Endothelial cell of umbilical vein (primary cell): ENCODE data around the gene ANKS1B. TPM values are rescaled to one million over a fixed set of nuclear protein-coding genes. Genes with fewer than 3 reads are reported as not detected.

ENCODE experiments used
- BruUV-seq: library from RNA; stranded (reverse); fragments of 400-500 nt; replicated peaks from 2 replicates; lab custom pipeline; 2021; lab: Mats Ljungman, UMichigan
- CTCF ChIA-PET: fragments of 300-600, 350-600 bp; sonication (Branson Sonifier 250); formaldehyde crosslinking; loops from one replicate; lab custom pipeline; 2021; ENCODE audit warnings: antibody characterized with exemption, inconsistent platforms; lab: Charles Lee
- POLR2A ChIA-PET: fragments of 300-600, 350-600 bp; sonication (Branson Sonifier 250); formaldehyde crosslinking; loops from one replicate; lab custom pipeline; 2021; ENCODE audit warnings: antibody characterized with exemption, inconsistent platforms; lab: Charles Lee
- DNase-seq: peaks from one replicate; pipeline ENCODE4 v3.0.0-alpha.2; 2011; ENCODE audit warnings: low read depth, low spot score
- FAIRE-seq: peaks from 2 replicates; lab custom pipeline; 2011; peaks lifted over from hg19 to GRCh38; lab: Jason Lieb, UNC
- H2AFZ ChIP-seq: 2 replicates; pipeline ENCODE4 v1.6.0; 2012; ENCODE audit warnings: low read depth, low read length, control low read depth, inconsistent platforms
- H3K27ac ChIP-seq: 2 replicates; pipeline ENCODE4 v1.5.1; 2011; ENCODE audit warnings: low read depth, mild to moderate bottlenecking, control low read depth, low read length, moderate library complexity; ENCODE audit not compliant: insufficient read depth
- H3K27me3 ChIP-seq, 2 experiments: 2 replicates each; pipeline versions ENCODE4 v1.6.0 to v1.6.1; 2011; ENCODE audit warnings: low read length in 2 of 2, mixed read lengths in 1 of 2; ENCODE audit not compliant: control insufficient read depth in 2 of 2, insufficient read depth in 2 of 2
- H3K36me3 ChIP-seq, 2 experiments: 2 replicates in 1 of 2; 3 replicates in 1 of 2; pipeline ENCODE4 v1.5.1; 2011; ENCODE audit warnings: low read length in 2 of 2, mild to moderate bottlenecking in 1 of 2, moderate library complexity in 1 of 2; ENCODE audit not compliant: control insufficient read depth in 2 of 2, insufficient read depth in 2 of 2; ENCODE audit errors: extremely low read depth in 1 of 2
- H3K4me1 ChIP-seq: 3 replicates; pipeline ENCODE4 v1.5.1; 2011; ENCODE audit warnings: mild to moderate bottlenecking, low read length; ENCODE audit not compliant: control insufficient read depth, insufficient read depth; ENCODE audit errors: extremely low read depth
- H3K4me2 ChIP-seq: 2 replicates; pipeline ENCODE4 v1.6.1; 2011; ENCODE audit warnings: low read length, control low read depth, mixed read lengths; ENCODE audit not compliant: insufficient read depth
- H3K4me3 ChIP-seq, 3 experiments: fragments of 200-600 bp in 1 of 3; sonication (generic), shearing (Covaris generic) in 1 of 3; replicated peaks in 1 of 3; 2 replicates each; pipeline ENCODE4 v1.5.1; 2011 to 2016; ENCODE audit warnings: control low read depth in 3 of 3, low read length in 3 of 3, mild to moderate bottlenecking in 2 of 3, inconsistent platforms in 1 of 3, low read depth in 1 of 3, moderate library complexity in 1 of 3; ENCODE audit not compliant: insufficient read depth in 1 of 3
- H3K79me2 ChIP-seq: 2 replicates; pipeline ENCODE4 v1.6.0; 2012; ENCODE audit warnings: low read length, inconsistent platforms; ENCODE audit not compliant: control insufficient read depth, insufficient read depth
- H3K9ac ChIP-seq: replicated peaks from 2 replicates; pipeline ENCODE3; 2011; ENCODE audit warnings: low read length, control low read depth; ENCODE audit not compliant: insufficient read depth; ENCODE audit errors: extremely low read depth
- H3K9me1 ChIP-seq: replicated peaks from 3 replicates; pipeline ENCODE4 v1.6.0; 2011; ENCODE audit warnings: mild to moderate bottlenecking, low read length; ENCODE audit not compliant: control insufficient read depth, insufficient read depth; ENCODE audit errors: extremely low read depth
- H3K9me3 ChIP-seq: replicated peaks from 2 replicates; pipeline ENCODE4 v1.5.1; 2012; ENCODE audit warnings: low read length, inconsistent platforms; ENCODE audit not compliant: control insufficient read depth, insufficient read depth
- H4K20me1 ChIP-seq: replicated peaks from 2 replicates; pipeline ENCODE3; 2011; ENCODE audit warnings: mild to moderate bottlenecking, low read length; ENCODE audit not compliant: control insufficient read depth, insufficient read depth; ENCODE audit errors: extremely low read depth
- EZH2 ChIP-seq: IDR thresholded peaks from 2 replicates; pipeline ENCODE4 v1.6.1; 2012; ENCODE audit warnings: borderline replicate concordance, low read depth, mild to moderate bottlenecking, moderate library complexity, low read length, inconsistent platforms; ENCODE audit not compliant: severe bottlenecking
- FOS ChIP-seq: IDR thresholded peaks from 2 replicates; pipeline ENCODE4 v1.6.1; 2011; ENCODE audit warnings: mild to moderate bottlenecking, low read length, moderate library complexity, borderline replicate concordance; ENCODE audit not compliant: insufficient read depth
- GATA2 ChIP-seq: IDR thresholded peaks from 2 replicates; pipeline ENCODE4 v1.7.0; 2011; ENCODE audit warnings: low read depth, mild to moderate bottlenecking, moderate library complexity, mixed read lengths, low read length; ENCODE audit not compliant: insufficient read length, insufficient read depth
- JUN ChIP-seq: IDR thresholded peaks from 2 replicates; pipeline ENCODE4 v1.6.1; 2011; ENCODE audit warnings: borderline replicate concordance, low read depth; ENCODE audit not compliant: insufficient read length, insufficient read depth
- MYC ChIP-seq: IDR thresholded peaks from one replicate; pipeline ENCODE4 v1.6.1; 2011; ENCODE audit warnings: mild to moderate bottlenecking, low read depth, low read length
- POLR2A ChIP-seq: IDR thresholded peaks from 2 replicates; pipeline ENCODE4 v1.6.1; 2012; ENCODE audit warnings: low read depth, mild to moderate bottlenecking, control low read depth, low read length
- POLR2AphosphoS5 ChIP-seq: IDR thresholded peaks from 2 replicates; pipeline ENCODE4 v1.6.1; 2012; ENCODE audit warnings: low read depth, mild to moderate bottlenecking, control low read depth, low read length, moderate library complexity; ENCODE audit not compliant: insufficient read depth
- dilution Hi-C: fragments of 300-500 bp; cut with MboI; formaldehyde crosslinking; loops from one replicate; pipeline ENCODE4 v1.15.0; 2019; ENCODE audit warnings: low sequenced_read_pairs; ENCODE audit not compliant: extremely low pct_ligation_motif_present
- intact Hi-C: fragments of 100-400 bp; cut with micrococcal nuclease; formaldehyde crosslinking; loops from one replicate; pipeline ENCODE4 v1.10.0; 2022
- polyA plus RNA-seq, 4 experiments: library from polyadenylated mRNA; depleted of rRNA in 3 of 4; stranded (reverse) in 3 of 4; unstranded in 1 of 4; fragments of >200 nt; gene quantifications; 2 replicates each; pipeline versions ENCODE4 v1.2.1 to v1.2.3, GENCODE V29; 2011 to 2012; ENCODE audit warnings: missing spikeins in 1 of 4
- total RNA-seq: library from RNA; stranded (reverse); gene quantifications from 2 replicates; pipeline ENCODE4 v1.2.3, GENCODE V29; 2021
- TF ChIP-seq, protein P1 (sequence below): IDR thresholded peaks from 2 replicates; pipeline ENCODE4 v1.6.1; 2011; ENCODE audit not compliant: insufficient read depth, insufficient read length
- TF ChIP-seq, protein P2 (sequence below), 2 donors: IDR thresholded peaks; 1 replicate in 1 of 2; 2 replicates in 1 of 2; pipeline ENCODE4 v1.5.1; 2011; ENCODE audit warnings: low read length in 2 of 2, mild to moderate bottlenecking in 2 of 2, moderate library complexity in 2 of 2, control low read depth in 1 of 2, inconsistent platforms in 1 of 2, low read depth in 1 of 2; ENCODE audit not compliant: insufficient read depth in 1 of 2; ENCODE audit errors: extremely low read depth in 1 of 2

The ANKS1B gene
- total and polyA plus RNA-seq, 2 donors (not counting 3 experiments of a cell fraction or from before 2014, with no cell fraction given): 0.15 to 0.38 TPM

DNA sequence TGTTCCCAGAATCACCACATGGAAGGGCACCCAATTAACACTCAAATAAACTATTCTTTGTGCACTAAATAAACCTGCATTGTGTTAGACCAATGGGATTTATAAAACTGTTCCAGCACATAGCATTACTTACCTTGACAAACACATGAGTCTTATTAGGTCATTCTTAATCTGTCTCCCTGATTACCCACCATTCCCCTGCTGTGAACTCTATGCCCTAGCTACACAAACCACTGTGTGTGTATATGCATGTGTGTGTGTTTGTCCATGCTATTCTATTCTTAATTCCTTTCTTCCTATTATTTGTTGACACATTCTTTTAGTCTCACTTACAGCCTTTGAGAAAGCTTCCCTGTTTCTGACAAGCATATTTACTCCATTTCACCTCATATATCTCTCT lies 640.8 kb downstream of the ANKS1B start:
- Histone ChIP-seq H2AFZ (no peak overlapping the region), H3K9me3 (peaks cover 5% of the 10 kb centered on the region), H3K36me3 (no peaks in the 10 kb centered on the region), H3K27me3 (no peaks in the 10 kb centered on the region), H3K79me2 (no peaks in the 10 kb centered on the region), H3K9ac (no peak overlapping the region), H3K4me3 (no peak overlapping the region), H3K4me2 (no peak overlapping the region), H3K4me1 (no peaks in the 10 kb centered on the region), H3K27ac (no peak overlapping the region), H3K9me1 (no peaks in the 10 kb centered on the region), H4K20me1 (no peaks in the 10 kb centered on the region)
- POLR2A ChIA-PET: no interaction called here
- no peak for FAIRE-seq
- TF ChIP-seq EZH2 (no peak), POLR2A (no peak), FOS (no peak), POLR2AphosphoS5 (no peak), GATA2 (no peak), MYC (no peak), JUN (no peak)
- TF ChIP-seq, protein P1, sequence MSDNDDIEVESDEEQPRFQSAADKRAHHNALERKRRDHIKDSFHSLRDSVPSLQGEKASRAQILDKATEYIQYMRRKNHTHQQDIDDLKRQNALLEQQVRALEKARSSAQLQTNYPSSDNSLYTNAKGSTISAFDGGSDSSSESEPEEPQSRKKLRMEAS: no peak
- TF ChIP-seq, protein P2, sequence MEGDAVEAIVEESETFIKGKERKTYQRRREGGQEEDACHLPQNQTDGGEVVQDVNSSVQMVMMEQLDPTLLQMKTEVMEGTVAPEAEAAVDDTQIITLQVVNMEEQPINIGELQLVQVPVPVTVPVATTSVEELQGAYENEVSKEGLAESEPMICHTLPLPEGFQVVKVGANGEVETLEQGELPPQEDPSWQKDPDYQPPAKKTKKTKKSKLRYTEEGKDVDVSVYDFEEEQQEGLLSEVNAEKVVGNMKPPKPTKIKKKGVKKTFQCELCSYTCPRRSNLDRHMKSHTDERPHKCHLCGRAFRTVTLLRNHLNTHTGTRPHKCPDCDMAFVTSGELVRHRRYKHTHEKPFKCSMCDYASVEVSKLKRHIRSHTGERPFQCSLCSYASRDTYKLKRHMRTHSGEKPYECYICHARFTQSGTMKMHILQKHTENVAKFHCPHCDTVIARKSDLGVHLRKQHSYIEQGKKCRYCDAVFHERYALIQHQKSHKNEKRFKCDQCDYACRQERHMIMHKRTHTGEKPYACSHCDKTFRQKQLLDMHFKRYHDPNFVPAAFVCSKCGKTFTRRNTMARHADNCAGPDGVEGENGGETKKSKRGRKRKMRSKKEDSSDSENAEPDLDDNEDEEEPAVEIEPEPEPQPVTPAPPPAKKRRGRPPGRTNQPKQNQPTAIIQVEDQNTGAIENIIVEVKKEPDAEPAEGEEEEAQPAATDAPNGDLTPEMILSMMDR (IDR thresholded peaks at IDR 0.05; ENCODE audit: extremely low read depth in 1 of 2, insufficient read depth in 1 of 2, low read depth in 1 of 2, low read length in 2 of 2): no peak
- DNase-seq: no peak
- CTCF ChIA-PET: no interaction called here
- intact Hi-C loops: no loop called here
- dilution Hi-C loops: no loop called here
- no TSS peak for BruUV-seq
